MCF 10A (cell line): Measurements from ENCODE around the gene RIC8B. TPM values are rescaled to one million over a fixed set of nuclear protein-coding genes. Genes with fewer than 3 reads are reported as not detected.

Experiments
- BruUV-seq: library from RNA; stranded (reverse); fragments of 400-500 nt; replicated peaks from 2 replicates; lab custom pipeline; 2021; lab: Mats Ljungman, UMichigan
- CTCF ChIA-PET: fragments of 300-600 bp; sonication (Branson Sonifier 250); formaldehyde crosslinking; extraction: SDS; loops from one replicate; lab custom pipeline; 2021; ENCODE audit warnings: antibody characterized with exemption, inconsistent platforms; lab: Yijun Ruan, JAX
- POLR2A ChIA-PET: fragments of 300-600, 350-650 bp; sonication (Branson Sonifier 250); formaldehyde crosslinking; extraction: SDS; loops from one replicate; lab custom pipeline; 2020; ENCODE audit warnings: antibody characterized with exemption, inconsistent platforms; lab: Yijun Ruan, JAX
- DNase-seq: peaks from one replicate; pipeline ENCODE4 v3.0.0-alpha.2; 2018; ENCODE audit not compliant: unreplicated experiment
- H3K27ac Mint-ChIP-seq: one replicate; pipeline ENCODE4 v1.8.0; 2022; ENCODE audit warnings: mild to moderate bottlenecking, low read depth, mixed read lengths; ENCODE audit not compliant: unreplicated experiment
- H3K27me3 Mint-ChIP-seq: one replicate; pipeline ENCODE4 v1.8.0; 2022; ENCODE audit warnings: mixed read lengths; ENCODE audit not compliant: insufficient read depth, unreplicated experiment
- H3K36me3 Mint-ChIP-seq: one replicate; pipeline ENCODE4 v1.8.0; 2022; ENCODE audit warnings: mild to moderate bottlenecking, moderate library complexity, mixed read lengths; ENCODE audit not compliant: insufficient read depth, unreplicated experiment
- H3K4me1 Mint-ChIP-seq: one replicate; pipeline ENCODE4 v1.8.0; 2022; ENCODE audit warnings: mixed read lengths; ENCODE audit not compliant: insufficient read depth, unreplicated experiment
- H3K4me3 Mint-ChIP-seq: one replicate; pipeline ENCODE4 v1.8.0; 2022; ENCODE audit warnings: mild to moderate bottlenecking, moderate library complexity, mixed read lengths; ENCODE audit not compliant: unreplicated experiment
- H3K9me3 Mint-ChIP-seq: one replicate; pipeline ENCODE4 v1.8.0; 2022; ENCODE audit warnings: mixed read lengths; ENCODE audit not compliant: unreplicated experiment
- intact Hi-C: fragments of 100-400 bp; cut with micrococcal nuclease; formaldehyde crosslinking; loops from 2 replicates; pipeline ENCODE4 v1.14.1; 2022
- total RNA-seq: library from RNA; stranded (reverse); gene quantifications from 2 replicates; pipeline ENCODE4 v1.2.3, GENCODE V29; 2022
- TF ChIP-seq, protein P1 (sequence below): fragments of 200-600 bp; IDR thresholded peaks from one replicate; pipeline ENCODE4 v1.8.0; 2022; ENCODE audit warnings: antibody characterized with exemption, mild to moderate bottlenecking; ENCODE audit not compliant: unreplicated experiment

RIC8B gene
- total RNA-seq, 1 experiment from 2014 or later: 10.0 TPM

DNA sequence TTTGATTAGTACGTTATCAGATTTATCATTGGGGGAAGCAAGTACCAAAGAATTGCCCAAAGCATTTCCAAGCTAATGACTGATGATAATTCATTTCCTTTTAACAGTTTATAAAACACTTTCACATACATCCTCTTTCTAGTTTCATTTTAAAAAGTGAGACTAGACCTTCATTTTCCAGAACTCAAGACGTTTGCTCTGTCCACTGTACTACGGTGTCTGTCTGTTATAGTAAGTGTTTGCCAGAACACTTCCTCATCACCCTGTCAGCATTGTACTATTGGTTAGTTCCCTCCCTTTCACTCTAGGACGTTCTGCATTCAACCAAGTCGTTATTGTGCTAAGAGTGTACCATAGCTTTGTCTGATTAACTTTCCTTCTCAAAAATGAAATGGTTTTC lies 99.5 kb downstream of the RIC8B start:
- intact Hi-C loops: no loop called here
- no TSS peak for BruUV-seq
- CTCF ChIA-PET: interaction anchor here (0.6 to 2.1 kb wide), 3 partner anchors 9 to 486 kb away, joined by 3 to 7 read pairs (median 4); no protein-coding TSS in a partner anchor
- H3K36me3 Mint-ChIP-seq: peaks cover 20% of the 10 kb centered on the region
- TF ChIP-seq, protein P1, sequence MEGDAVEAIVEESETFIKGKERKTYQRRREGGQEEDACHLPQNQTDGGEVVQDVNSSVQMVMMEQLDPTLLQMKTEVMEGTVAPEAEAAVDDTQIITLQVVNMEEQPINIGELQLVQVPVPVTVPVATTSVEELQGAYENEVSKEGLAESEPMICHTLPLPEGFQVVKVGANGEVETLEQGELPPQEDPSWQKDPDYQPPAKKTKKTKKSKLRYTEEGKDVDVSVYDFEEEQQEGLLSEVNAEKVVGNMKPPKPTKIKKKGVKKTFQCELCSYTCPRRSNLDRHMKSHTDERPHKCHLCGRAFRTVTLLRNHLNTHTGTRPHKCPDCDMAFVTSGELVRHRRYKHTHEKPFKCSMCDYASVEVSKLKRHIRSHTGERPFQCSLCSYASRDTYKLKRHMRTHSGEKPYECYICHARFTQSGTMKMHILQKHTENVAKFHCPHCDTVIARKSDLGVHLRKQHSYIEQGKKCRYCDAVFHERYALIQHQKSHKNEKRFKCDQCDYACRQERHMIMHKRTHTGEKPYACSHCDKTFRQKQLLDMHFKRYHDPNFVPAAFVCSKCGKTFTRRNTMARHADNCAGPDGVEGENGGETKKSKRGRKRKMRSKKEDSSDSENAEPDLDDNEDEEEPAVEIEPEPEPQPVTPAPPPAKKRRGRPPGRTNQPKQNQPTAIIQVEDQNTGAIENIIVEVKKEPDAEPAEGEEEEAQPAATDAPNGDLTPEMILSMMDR: no peak
- no peak for DNase-seq
- H3K4me1 Mint-ChIP-seq: no peaks in the 10 kb centered on the region
- H3K9me3 Mint-ChIP-seq: no peaks in the 10 kb centered on the region
- no peak overlapping the region for H3K27ac Mint-ChIP-seq
- no peak overlapping the region for H3K4me3 Mint-ChIP-seq
- POLR2A ChIA-PET: no interaction called here
- no peaks in the 10 kb centered on the region for H3K27me3 Mint-ChIP-seq

DNA sequence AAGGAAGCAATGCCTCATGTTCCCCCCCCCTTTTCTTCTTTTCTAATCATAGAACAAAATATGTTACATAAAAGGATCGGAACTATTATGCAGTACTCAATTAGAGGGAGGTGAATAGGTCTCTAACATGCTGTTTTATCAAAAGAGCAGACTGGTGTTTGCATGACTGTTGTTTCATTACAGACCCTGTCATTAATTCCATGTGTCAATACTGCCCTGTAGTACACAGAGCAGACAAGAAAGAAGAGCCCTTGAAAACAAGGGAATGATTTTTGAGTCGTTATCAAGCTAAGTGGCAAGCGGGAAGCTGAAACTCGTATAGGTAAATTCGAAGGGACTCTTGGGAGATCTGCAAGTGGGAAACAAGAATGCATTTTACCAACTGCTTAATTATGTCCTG lies 104.3 kb downstream of the RIC8B start:
- ChIA-PET POLR2A (no interaction called here), CTCF (interaction anchor here (0.6 kb wide), 1 partner anchor 21 kb away, joined by 5 read pairs; no protein-coding TSS in a partner anchor)
- TF ChIP-seq, protein P1: no peak
- Mint-ChIP-seq H3K27ac (no peak overlapping the region), H3K36me3 (peaks cover 17% of the 10 kb centered on the region), H3K27me3 (no peaks in the 10 kb centered on the region), H3K4me3 (no peak overlapping the region), H3K9me3 (no peaks in the 10 kb centered on the region), H3K4me1 (peaks cover 5% of the 10 kb centered on the region)
- no peak for DNase-seq
- BruUV-seq: no TSS peak
- intact Hi-C loops: no loop called here

DNA sequence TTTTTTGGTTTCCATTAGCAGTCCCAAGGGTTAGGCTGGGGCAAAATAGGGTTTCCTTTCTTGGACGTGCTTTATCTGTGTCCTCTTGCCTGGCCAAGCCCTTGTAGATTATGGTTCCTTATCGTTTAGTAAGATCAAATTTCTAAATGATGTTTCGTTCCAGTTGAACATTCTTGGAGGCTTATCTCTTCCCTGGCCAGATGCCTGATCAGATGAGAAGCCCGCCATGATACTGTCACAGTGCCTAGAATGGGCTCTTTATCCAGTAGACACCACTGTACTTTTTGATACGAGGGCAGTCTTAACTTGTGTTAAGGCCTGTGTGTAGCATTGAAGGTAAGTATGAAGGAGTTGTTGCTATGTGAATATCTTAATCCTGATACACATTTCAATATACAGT lies 105.1 kb downstream of the RIC8B start:
- ChIA-PET POLR2A (no interaction called here), CTCF (interaction anchor here (0.6 kb wide), 1 partner anchor 20 kb away, joined by 5 read pairs; no protein-coding TSS in a partner anchor)
- H3K27me3 Mint-ChIP-seq: no peaks in the 10 kb centered on the region
- H3K36me3 Mint-ChIP-seq: peaks cover 17% of the 10 kb centered on the region
- H3K4me3 Mint-ChIP-seq: no peak overlapping the region
- intact Hi-C loops: no loop called here
- BruUV-seq: no TSS peak
- DNase-seq: no peak
- H3K27ac Mint-ChIP-seq: no peak overlapping the region
- no peaks in the 10 kb centered on the region for H3K9me3 Mint-ChIP-seq
- TF ChIP-seq, protein P1: no peak
- H3K4me1 Mint-ChIP-seq: peaks cover 5% of the 10 kb centered on the region

DNA sequence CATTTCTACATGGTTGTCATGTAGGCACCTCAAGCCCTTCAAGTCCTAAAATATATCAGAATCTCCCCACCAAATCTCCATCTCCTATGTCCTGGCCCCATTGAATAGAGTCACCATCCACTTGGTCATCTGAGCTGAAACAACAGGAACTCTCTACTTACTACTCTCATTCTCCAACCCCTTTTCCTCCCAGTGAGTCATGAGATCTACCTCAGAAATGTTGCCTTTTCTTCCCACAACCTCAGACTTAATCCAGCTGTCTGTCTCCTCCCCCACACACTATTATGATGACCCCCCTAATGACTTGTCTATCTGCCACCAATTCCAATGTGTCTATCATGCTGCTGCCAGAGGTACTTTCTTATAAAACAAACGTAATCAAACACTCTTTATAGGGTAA lies 108.9 kb downstream of the RIC8B start:
- CTCF ChIA-PET: interaction anchor here (0.5 to 1.8 kb wide), 3 partner anchors 10 to 1521 kb away, joined by 3 to 7 read pairs (median 6); no protein-coding TSS in a partner anchor
- DNase-seq: no peak
- H3K9me3 Mint-ChIP-seq: no peaks in the 10 kb centered on the region

More for the DNA sequence above, 108.9 kb downstream of the RIC8B start:
- no TSS peak for BruUV-seq
- H3K27me3 Mint-ChIP-seq: no peaks in the 10 kb centered on the region
- TF ChIP-seq, protein P1: no peak
- H3K36me3 Mint-ChIP-seq: peaks cover 29% of the 10 kb centered on the region
- intact Hi-C loops: no loop called here
- POLR2A ChIA-PET: interaction anchor here (1.8 kb wide), 1 partner anchor 10 kb away, joined by 9 read pairs; no protein-coding TSS in a partner anchor
- H3K4me1 Mint-ChIP-seq: peaks cover 5% of the 10 kb centered on the region
- no peak overlapping the region for H3K4me3 Mint-ChIP-seq
- H3K27ac Mint-ChIP-seq: no peak overlapping the region
